Activated naive CD4-positive, alpha-beta T cell treated with Interleukin-2 at 50 U/mL for 16 hours (primary cell): Measurements from ENCODE around the gene MERTK.
"Not testable (repeated sequence)": the region's sequence is repeated elsewhere in the genome, so short reads cannot be mapped to it uniquely, and the experiment has no call there.

ENCODE experiments used
- DNase-seq: peaks from one replicate; pipeline ENCODE4 v3.0.0-alpha.2; 2020

The MERTK gene

DNA sequence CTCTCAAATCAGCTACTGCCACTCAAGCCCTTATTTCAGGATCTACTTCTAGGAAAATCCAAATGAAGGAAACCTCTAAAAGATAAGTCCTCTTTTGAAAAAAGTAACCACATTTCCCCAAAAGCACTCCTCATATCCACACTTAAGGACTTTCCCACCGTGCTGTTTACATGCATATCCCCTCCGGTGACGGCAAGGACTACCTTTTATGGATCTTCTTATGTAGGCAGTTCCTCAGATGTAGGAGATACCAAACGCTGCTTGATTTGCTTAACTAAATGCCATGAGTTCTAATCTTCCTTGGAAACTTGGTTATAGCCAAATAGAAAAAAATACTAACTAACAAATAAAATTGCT, 149.8 kb downstream of the MERTK start:
- DNase-seq: no peak

DNA sequence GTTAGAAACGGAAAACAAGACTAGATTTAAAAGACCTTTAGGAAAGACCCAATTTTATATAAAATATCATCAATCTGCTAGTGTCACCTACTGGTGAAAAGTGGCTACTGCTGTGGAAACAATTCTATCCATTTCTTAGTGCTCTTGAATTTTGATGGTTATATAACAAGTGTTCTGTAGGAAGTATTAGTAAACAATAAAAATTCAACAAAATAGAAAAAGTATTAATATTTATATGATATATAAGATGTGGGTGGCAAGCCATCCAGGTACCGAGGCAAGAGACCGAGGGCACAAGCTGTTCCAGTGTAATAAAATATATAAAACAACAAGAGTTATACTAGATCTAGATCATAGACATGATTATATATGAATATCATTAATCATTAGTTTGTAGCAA, 150.5 kb downstream of the MERTK start:
- no peak for DNase-seq

DNA sequence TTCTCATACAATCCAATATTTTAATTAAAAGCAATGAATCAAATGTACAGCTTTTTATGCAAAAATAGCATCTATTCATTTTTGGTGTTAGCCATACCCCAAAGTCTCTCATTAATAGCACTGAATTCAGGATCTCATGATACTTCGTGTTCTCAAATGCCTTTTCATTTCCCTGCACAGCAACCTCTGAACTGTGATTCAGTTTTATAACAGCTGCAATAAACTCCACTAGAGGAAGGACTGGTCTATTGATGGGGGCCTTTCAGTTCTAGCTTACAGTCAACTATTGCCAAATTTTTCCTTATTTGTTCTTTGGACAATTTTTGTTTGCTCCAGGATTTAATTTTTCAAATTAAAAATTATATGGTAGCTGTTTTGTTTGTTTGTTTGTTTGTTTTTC, 151.9 kb downstream of the MERTK start:
- DNase-seq: no peak

DNA sequence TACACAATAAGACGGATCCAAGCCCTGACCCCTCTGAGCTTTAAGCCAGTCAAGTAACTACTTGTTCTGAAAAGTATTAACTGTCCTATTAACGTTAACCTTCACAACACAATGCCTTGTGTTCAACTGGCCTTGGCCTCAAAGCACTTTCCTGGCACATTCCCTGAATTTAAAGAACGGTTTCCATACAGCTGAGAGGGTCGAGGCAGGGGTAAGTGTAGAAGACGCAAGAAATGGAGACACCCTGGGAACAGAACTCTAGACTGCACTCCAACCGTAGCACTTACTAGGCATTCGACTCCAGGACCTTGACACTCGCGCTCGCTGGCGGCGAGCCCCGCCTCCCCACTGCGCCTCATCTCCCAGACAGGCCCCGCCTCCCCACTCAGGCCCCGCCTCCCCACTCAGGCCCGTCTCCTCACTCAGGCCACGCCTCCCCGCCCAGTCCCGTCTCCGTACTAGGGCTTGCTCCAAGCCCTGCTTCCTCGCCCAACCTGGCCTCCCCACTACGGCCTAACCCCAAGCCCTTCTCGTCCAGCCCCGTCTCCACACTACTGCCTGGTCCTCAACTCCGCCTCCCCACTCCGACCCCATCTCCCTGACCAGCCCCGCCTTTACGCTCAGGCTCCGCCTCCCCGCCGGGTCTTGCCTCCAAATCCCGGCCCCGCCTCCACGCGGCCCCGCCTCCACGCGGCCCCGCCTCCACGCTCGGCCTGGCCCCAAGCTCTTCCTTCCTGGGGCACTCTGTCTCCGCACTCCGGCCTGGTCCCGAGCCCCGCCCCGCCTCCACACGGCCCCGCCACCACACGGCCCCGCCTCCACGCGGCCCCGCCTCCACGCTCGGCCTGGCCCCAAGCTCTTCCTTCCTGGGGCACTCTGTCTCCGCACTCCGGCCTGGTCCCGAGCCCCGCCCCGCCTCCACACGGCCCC, 155.8 kb downstream of the MERTK start:
- peak; percentile 96 for DNase-seq

DNA sequence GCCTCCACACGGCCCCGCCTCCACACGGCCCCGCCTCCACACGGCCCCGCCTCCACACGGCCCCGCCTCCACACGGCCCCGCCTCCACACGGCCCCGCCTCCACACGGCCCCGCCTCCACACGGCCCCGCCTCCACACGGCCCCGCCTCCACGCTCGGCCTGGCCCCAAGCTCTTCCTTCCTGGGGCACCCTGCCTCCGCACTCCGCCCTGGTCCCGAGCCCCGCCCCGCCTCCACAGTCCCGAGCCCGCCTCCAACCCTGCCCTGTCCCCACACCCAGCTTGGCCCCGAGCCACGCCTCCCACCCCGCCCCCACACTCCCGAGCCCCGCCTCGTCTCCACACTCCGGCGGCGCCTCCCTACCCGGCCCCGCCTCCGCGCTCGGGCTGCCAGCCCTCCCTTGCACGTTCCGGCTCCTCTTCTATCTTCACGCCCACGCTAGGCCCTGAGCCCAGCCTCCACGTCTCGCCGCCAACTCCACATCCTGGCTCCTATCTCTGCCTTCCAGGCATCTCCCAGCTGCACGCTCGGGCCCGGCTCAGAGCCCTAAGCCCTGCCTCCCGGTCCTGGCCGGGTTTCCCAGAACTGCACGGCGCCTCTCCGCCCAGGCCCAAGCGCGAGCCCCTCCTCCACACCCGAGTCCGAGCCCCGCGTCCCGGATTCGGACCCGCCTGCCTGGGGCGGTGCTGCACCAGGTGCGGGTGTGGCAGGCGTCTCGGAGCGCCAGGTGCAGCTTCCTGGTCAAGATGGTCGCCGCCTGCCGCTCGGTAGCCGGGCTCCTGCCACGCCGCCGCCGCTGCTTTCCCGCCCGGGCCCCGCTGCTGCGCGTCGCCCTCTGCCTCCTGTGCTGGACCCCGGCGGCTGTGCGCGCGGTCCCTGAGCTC, 156.7 kb downstream of the MERTK start, which contains the start of gene TMEM87B:
TMEM87B (plus strand) TSS at position 423 of the 883 bp plus-strand sequence; CDS start at position 746, 323 bp downstream.
- peak; percentile 96 for DNase-seq

DNA sequence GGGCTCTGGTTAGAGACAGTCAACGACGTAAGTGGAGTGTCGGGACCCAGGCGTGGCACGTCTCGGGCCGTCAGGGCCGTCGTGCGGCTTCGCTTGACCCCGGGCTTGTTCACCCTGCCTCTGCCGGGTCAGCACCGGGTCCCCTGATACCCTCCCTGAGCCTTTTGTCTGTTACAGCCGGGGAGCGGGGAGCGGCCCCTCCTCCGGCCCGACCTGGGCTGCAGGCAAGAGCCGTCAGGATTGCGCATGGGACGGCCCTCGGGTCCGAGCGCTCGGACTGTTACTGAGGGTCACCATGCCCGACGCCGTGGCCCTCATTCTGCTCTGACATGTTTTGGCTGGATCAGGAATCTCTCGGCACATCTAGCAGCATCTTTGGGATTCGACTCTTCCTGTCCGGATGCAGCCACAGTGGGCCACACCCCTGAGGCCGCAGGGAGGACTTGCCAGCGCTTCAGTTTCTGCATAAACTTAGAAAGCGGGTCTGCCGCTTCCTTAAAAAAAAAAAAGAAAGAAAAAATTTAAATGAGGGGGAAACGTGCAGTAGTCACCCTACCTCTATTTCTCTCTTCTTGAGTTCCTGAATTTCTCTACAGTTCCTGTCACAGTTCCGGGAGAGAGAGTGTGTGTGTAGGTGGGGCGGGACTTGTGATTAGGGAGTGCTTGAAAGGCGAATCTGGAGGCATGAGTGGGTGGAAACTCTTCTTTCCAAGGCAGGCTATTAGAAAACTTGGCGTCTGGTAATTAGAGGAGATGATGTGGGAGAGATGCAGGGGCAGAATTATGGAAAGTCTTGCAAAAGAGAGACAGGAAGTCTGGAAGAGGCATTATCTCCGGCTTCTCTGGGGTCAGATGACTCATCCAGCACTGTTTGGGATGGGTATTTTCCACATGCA, 157.6 kb downstream of the MERTK start:
- DNase-seq: peak; percentile 32

DNA sequence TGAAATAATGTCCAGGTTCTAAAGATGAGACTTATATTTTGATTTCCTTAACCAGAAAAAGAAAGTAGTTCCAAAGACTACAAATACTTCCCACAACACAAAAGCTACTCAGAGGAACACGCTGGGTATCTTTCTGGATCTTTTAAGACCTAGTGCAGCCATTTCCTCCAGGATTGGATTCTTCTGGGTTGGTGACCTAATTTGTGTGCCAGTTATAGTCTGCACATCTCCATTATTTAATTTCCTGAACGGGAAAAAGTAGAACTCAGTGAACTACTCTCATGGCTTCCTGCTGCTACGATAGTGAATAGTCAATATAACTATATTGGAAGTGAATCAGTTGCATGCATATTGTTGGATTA, 158.2 kb downstream of the MERTK start:
- DNase-seq: no peak

DNA sequence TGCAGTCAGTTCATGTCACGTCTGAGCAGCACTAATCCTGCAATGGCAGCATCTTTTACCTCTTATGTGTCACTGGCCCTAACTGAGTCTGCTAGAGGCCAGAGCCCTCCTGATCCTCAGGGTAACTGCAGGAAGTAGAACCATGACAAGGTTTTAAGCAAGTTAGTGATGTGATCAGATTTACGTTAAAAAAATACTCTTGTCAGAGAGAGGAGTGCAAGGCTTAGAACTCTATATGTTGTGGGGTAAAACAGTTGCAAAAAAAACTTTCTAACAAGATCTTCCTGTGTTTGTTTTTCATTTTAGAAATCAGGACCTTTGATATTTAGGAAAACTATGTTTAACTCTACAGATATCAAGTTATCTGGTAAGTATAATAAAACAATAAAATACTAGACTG, 161.3 kb downstream of the MERTK start:
- DNase-seq: no peak

DNA sequence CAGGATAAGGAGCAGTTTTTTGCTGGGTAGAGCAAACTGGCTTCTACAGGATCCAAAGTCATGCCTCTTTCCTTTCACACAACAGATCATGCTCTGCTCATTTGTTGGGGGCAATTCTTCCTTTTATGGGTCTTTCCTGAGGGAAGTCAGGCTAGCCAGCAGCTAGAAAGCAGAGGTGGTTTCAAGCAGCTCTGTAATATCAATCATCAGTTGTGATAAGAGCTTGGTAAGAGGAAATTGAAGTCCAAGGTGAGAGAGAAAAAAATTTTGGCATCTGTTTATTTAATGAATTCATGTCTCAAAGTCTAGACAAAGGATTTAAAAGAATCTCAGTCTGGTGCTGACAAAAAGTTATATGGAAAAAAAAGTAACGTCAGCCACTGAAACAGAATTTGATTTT, 162.9 kb downstream of the MERTK start:
- DNase-seq: no peak

DNA sequence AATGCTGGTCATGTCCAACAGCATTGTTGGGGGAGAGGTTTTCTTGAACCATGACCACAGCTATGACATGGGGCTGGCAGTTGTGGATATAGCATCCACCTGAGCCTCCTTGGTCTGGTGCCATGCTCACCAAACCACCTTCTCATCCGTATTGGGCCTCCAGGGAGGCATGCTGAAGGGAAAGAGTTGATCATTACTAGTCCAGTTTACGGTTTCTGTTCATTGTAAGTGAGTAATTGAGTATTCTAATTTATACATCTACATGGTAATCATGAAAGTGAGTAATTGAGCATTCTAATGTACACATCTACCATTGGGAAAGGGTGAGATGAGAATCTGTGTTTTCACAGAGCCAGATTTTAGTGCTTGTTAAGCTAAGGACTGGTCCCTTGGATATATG, 163.4 kb downstream of the MERTK start:
- no peak for DNase-seq

DNA sequence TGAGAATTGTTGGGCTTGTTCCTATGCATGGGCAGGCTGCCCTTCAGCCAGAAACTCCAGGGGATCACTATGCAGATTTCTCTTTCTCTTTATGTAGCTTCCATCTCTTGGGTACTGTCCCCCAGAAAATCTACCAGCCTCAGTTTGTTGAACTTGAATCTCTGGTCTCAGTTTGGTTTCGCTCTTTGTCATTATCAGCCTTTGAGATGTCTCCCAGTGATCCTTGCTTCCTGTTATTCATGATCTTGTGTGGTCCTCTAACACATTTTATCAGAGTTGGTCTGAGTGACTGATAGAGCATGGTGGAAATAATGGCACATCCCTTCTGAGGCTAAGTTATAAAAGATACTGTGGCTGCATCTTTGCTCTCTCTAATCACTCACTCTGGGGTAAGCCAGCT, 164.5 kb downstream of the MERTK start:
- DNase-seq: no peak

DNA sequence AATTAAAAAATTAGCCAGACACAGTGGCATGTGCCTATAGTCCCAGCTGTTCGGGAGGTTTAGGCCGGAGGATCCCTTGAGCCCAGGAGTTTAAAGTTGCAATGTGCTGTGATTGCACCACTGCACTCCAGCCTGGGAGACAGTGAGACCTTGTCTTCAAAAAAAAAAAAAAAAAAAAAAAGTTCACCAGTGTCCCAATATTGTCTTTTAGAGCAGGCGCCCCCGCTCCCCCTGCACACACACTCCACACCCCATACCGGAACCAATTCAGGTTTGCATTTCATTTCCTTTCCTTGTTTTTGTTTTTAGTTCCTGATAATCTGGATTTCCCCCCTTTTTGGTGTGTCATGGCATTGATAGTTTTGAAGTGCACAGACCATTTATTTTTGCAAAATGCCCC, 167.1 kb downstream of the MERTK start:
- no peak for DNase-seq

DNA sequence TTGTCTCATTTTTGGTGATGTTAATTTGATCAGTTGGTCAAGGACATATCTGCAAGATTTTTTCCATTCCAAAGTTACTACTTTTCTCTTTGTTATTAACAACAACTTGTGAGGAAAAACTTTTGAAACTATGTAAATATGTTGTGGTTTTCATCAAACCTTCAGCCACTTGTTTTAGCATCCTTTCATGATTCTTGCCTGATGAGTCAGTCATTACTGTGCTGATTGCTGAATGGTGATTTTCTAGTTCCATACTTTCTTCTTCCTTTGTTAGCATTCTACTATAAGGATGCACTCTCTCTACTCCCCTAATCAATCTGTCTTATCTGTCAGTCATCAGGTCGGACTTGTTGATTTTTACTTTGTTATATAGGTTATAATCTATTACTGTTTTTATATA, 167.6 kb downstream of the MERTK start:
- DNase-seq: no peak

DNA sequence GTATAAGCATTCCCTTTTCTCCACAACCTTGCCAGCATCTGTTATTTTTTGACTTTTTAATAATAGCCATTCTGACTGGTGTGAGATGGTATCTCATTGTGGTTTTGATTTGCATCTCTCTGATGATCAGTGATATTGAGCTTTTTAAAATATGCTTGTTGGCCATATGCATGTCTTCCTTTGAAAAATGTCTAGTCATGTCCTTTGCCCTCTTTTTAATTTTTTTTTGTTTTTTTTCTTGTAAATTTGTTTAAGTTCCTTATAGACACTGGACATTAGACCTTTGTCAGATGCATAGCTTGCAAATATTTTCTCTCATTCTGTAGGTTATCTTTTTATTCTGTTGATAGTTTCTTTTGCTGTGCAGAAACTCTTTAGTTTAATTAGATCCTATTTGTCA, 171.4 kb downstream of the MERTK start:
- DNase-seq: not testable (repeated sequence)

DNA sequence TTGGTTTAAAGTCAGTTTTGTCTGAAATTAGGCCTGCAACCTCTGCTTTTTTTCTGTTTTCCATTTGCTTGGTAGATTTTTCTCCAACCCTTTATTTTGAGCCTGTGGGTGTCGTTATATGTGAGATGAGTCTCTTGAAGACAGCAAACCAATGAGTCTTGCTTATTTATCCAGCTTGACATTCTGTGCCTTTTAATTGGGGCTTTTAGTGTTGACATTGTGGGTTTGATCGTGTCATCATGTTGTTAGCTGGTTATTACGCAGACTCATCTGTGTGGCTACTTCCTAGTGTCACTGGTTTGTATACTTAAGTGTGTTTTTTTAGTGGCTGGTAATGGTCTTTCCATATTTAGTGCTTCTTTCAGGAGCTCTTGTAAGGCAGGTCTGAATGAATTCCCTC, 175.5 kb downstream of the MERTK start:
- DNase-seq: no peak

DNA sequence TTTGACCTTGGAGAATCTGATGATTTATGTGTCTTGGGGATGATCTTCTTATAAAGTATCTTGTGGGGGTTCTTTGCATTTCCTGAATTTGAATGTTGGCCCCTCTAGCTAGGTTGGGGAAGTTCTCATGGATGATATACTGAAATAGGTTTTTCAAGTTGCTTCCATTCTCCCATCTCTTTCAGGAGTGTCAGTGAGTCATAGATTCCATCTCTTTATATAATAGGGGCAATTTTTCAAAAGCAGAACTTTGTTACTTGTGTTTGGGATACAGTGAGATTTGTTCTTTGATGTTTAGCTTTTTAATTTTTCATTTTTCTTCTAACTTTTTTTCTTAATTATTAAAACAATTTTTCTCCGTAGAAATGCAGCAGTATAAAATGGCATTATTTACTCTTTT, 176.1 kb downstream of the MERTK start:
- no peak for DNase-seq

DNA sequence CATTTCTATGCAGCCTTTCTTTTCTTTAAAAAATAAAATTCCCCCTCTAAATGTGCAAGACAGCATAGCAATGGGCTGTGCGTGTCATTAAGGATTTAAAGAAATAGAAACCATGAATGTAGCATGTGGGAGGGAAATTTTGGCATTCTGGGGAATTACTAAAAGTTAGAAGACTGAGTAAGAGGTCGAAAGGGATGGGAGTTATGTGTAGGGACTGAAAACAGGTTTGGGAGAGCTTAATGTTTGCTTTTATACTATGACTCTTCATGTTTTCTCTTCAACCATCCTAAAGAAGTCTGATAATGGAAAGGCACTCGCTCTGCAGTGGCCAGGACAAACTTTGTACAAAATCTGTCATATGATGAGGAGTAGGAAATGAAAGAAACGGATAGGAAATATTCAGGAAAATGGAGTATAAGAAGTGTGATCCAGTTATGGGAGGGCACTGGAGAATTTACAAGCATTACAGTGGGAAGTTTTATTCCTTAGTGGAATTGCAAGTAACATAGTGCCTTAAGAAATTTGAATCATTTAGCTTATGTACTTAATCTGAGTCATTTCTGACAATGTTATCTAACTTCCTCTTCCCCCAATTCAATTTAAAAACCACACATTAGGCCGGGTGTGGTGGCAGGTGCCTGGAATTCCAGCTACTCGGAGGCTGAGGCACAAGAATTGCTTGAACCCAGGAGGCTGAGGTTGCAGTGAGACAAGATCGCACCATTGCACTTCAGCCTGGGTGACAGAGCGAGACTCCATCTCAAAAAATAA, 177.3 kb downstream of the MERTK start:
- no peak for DNase-seq

DNA sequence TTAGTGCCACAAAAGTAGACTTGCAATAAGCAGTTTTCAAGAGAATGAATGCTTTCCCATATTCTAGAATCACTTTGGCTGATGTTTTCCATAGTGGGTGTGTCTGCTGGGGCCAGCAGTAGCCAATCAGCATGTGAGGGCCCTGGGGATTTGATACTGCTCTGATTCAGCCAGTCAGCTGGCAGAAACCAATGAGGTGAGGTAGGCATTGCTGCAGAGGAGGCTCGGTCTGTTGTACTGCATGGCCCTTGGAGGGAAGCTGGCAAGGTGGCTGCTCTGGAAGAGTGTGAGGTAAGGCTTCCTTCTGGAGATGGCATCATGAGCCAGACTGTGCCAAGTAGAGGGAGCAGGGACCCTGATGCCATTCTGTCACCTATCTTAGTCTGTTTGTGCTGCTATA, 179.4 kb downstream of the MERTK start:
- DNase-seq: no peak
